Gastroesophageal sphincter (tissue), 3 donors: ENCODE measurements around the gene KBTBD8.

Experiments
- CTCF ChIP-seq, 4 experiments: fragments of 200-600 bp in 2 of 4; fragments of 450-650 bp in 2 of 4; sonication (generic) in 1 of 4; IDR thresholded peaks; one replicate each; pipeline ENCODE4 v1.5.1; 2017 to 2019; ENCODE audit warnings: antibody characterized with exemption in 4 of 4, mild to moderate bottlenecking in 2 of 4, moderate library complexity in 2 of 4
- EP300 ChIP-seq: sonication (generic); formaldehyde crosslinking; IDR thresholded peaks from one replicate; pipeline ENCODE4 v1.6.1; 2017; ENCODE audit warnings: antibody characterized with exemption, mild to moderate bottlenecking
- POLR2A ChIP-seq, 2 donors: fragments of 450-650 bp; IDR thresholded peaks; one replicate each; pipeline ENCODE4 v1.6.1; 2017; ENCODE audit warnings: antibody characterized with exemption in 2 of 2, mild to moderate bottlenecking in 2 of 2, moderate library complexity in 1 of 2
- POLR2AphosphoS5 ChIP-seq: sonication (generic); formaldehyde crosslinking; IDR thresholded peaks from one replicate; pipeline ENCODE4 v1.6.1; 2017; ENCODE audit warnings: antibody characterized with exemption

DNA sequence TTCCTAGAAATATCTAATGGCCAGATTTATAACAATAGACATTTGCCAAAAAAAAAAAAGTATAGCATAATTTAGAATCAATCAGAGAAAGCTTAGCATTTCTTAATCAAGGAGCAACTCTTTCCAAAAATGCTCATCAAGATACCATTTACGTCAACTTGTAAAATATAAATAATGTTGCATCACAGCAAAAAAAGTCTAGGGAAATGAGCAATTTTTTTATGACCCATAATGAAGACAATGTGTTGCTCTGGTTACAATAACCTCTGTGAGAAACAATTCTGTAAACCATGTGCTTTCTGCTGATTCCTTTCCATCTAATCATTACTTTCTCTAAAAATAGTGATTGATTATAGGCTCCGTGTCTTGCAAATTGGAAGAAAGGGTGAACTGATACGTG, 36.3 kb downstream of the KBTBD8 start:
- no peak for TF ChIP-seq CTCF (IDR thresholded peaks at IDR 0.05)
- TF ChIP-seq POLR2A (IDR thresholded peaks at IDR 0.05) = no peak
- TF ChIP-seq EP300 = no peak
- no peak for TF ChIP-seq POLR2AphosphoS5
